Astrocyte of the cerebellum (primary cell): ENCODE data around the gene NAALADL1.

Experiments
- DNase-seq: peaks from one replicate; pipeline ENCODE4 v3.0.0-alpha.2; 2011; ENCODE audit warnings: low read depth
- H3K4me3 ChIP-seq: 2 replicates; pipeline ENCODE4 v1.5.1; 2011; ENCODE audit warnings: mild to moderate bottlenecking, low read depth, low read length, moderate library complexity
- CTCF ChIP-seq: IDR thresholded peaks from 2 replicates; pipeline ENCODE4 v1.5.1; 2012; ENCODE audit warnings: low read length, low read depth, moderate library complexity, mild to moderate bottlenecking; ENCODE audit errors: missing control alignments
- in situ Hi-C: cut with HindIII; loops from 2 replicates; pipeline ENCODE4 v1.10.0; 2017; ENCODE audit warnings: low sequenced_read_pairs

NAALADL1 gene

DNA sequence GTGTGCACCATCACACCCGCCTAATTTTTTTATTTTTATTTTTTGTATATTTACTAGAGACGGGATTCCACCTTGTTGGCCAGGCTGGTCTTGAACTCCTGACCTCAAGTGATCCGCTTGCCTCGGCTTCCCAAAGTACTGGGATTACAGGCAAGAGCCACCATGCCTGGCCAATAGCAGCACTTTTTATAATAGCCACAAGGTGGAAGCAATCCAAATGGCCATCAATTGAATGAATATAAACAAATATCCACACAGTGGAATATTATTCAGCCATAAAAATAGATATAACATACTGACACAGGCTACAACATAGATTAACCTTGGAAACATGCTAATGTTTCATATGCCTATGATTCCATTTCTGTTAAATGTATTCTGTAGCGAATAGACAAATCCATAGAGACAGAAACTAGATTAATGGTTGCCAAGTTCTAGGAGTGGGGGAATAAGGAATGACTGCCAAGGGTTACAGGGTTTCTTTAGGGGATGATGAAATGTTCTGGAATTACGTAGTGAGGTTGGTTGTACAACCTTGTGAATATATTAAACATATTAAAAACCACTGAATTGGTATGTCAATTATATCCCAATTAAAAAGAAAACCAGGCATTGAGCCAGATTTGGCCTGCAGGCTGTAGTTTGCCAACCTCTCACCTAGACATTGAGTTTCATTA lies 42.5 kb upstream of the NAALADL1 start:
- TF ChIP-seq CTCF = no peak
- DNase-seq = no peak
- in situ Hi-C loops = no loop called here
- H3K4me3 ChIP-seq = no peak overlapping the region

DNA sequence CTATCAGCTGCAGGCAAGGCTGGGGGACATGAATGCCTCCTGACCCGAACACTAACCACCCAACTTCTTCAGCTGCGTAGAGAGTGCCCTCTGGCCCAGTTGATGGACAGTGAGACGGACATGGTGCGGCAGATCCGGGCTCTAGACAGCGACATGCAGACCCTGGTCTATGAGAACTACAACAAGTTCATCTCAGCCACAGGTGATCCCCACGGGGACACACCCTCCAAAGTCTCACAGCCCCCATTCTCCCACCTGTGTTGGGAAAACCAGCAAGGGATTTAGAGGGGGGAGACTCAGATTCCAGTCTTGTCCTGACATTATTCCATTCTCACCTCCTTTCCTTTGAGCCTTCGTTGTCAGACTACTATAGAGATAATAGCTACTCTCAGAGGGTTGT lies 38.6 kb upstream of the NAALADL1 start:
- peak overlapping the region; percentile 71 for H3K4me3 ChIP-seq
- DNase-seq = no peak
- TF ChIP-seq CTCF = no peak
- in situ Hi-C loops = no loop called here

- in situ Hi-C loops = no loop called here
- peak within 1 kb of the TSS; percentile 71 for H3K4me3 ChIP-seq
- TF ChIP-seq CTCF = no peak
- DNase-seq = peak; percentile 83
Measured at GRCh38 chr11:65095974-65096806, 37.8 kb upstream of the NAALADL1 start, which contains the start of gene VPS51. Gene VPS51 (plus strand): TSS chr11:65096214. CDS start chr11:65096251, 37 bp downstream.

- in situ Hi-C loops = no loop called here
- no peak for DNase-seq
- H3K4me3 ChIP-seq = peak overlapping the region; percentile 71
- no peak for TF ChIP-seq CTCF
Measured at GRCh38 chr11:65095427-65095826, 37.1 kb upstream of the NAALADL1 start.

GRCh38 chr11:65090628-65091027 lies 32.3 kb upstream of the NAALADL1 start:
- in situ Hi-C loops = no loop called here
- DNase-seq = no peak
- no peak for TF ChIP-seq CTCF
- H3K4me3 ChIP-seq = no peak overlapping the region

DNA sequence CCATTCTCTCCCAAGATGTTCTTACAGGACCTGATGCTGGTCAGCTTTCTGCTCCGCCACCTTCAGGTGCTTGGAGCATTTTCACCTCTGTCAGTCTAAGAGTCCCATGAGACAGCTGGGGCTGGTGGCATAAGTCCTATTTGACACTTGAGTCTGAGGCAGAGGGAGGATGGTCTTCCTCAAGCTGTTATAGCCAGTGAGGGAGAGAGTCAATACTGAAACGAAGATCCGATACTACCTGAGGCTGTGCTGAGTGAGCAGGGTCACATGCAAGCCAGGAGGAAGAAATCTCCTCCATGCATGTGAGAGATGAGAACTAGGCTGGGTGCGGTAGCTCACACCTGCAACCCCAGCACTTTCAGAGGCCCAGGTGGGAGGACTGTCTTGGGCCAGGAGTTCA lies 31.3 kb upstream of the NAALADL1 start:
- H3K4me3 ChIP-seq = no peak overlapping the region
- in situ Hi-C loops = no loop called here
- no peak for DNase-seq
- no peak for TF ChIP-seq CTCF
